ENCODE data around the gene ICOSLG.
"Not testable (repeated sequence)": the region's sequence is repeated elsewhere in the genome, so short reads cannot be mapped to it uniquely, and the experiment has no call there.

Gene ICOSLG

GRCh38 chr21:44207860-44208646, 32.7 kb downstream of the ICOSLG start:
- H3K27ac Mint-ChIP-seq; H3K36me3 Mint-ChIP-seq; H3K4me1 Mint-ChIP-seq; H3K4me3 Mint-ChIP-seq; H3K9me3 Mint-ChIP-seq; DNase-seq (ENCODE audit: low spot score in 2 of 2): not testable (repeated sequence)
- peak; percentile 44 for ATAC-seq

- peak; percentile 82 for ATAC-seq
- H3K36me3 Mint-ChIP-seq; H3K9me3 Mint-ChIP-seq; H3K4me1 Mint-ChIP-seq; DNase-seq (ENCODE audit: low spot score in 2 of 2); H3K4me3 Mint-ChIP-seq; H3K27ac Mint-ChIP-seq: not testable (repeated sequence)
Measured at GRCh38 chr21:44206698-44207676, 33.8 kb downstream of the ICOSLG start.

GRCh38 chr21:44206187-44206586, 34.6 kb downstream of the ICOSLG start:
- not testable (repeated sequence) for ATAC-seq; H3K27ac Mint-ChIP-seq; H3K4me3 Mint-ChIP-seq; H3K36me3 Mint-ChIP-seq; H3K9me3 Mint-ChIP-seq; H3K4me1 Mint-ChIP-seq; DNase-seq (ENCODE audit: low spot score in 2 of 2)

GRCh38 chr21:44202590-44203299, 38.0 kb downstream of the ICOSLG start:
- not testable (repeated sequence) for H3K27ac Mint-ChIP-seq; H3K9me3 Mint-ChIP-seq; ATAC-seq; H3K36me3 Mint-ChIP-seq; H3K4me1 Mint-ChIP-seq; H3K4me3 Mint-ChIP-seq; DNase-seq (ENCODE audit: low spot score in 2 of 2)

GRCh38 chr21:44199997-44200396, 40.7 kb downstream of the ICOSLG start:
- H3K4me3 Mint-ChIP-seq; DNase-seq (ENCODE audit: low spot score in 2 of 2); H3K36me3 Mint-ChIP-seq; H3K9me3 Mint-ChIP-seq; ATAC-seq; H3K27ac Mint-ChIP-seq; H3K4me1 Mint-ChIP-seq: not testable (repeated sequence)

GRCh38 chr21:44199448-44199847, 41.3 kb downstream of the ICOSLG start:
- H3K36me3 Mint-ChIP-seq = no peaks in the 10 kb centered on the region
- H3K27ac Mint-ChIP-seq = no peak overlapping the region
- no peaks in the 10 kb centered on the region for H3K9me3 Mint-ChIP-seq
- no peak overlapping the region for H3K4me3 Mint-ChIP-seq
- no peaks in the 10 kb centered on the region for H3K4me1 Mint-ChIP-seq
- DNase-seq (ENCODE audit: low spot score in 2 of 2) (no peak), ATAC-seq (no peak)

- H3K4me1 Mint-ChIP-seq; H3K4me3 Mint-ChIP-seq; DNase-seq (ENCODE audit: low spot score in 2 of 2); H3K27ac Mint-ChIP-seq; H3K9me3 Mint-ChIP-seq; H3K36me3 Mint-ChIP-seq; ATAC-seq: not testable (repeated sequence)
Measured at GRCh38 chr21:44197156-44197516, 43.6 kb downstream of the ICOSLG start.

- H3K4me1 Mint-ChIP-seq, H3K27ac Mint-ChIP-seq, H3K9me3 Mint-ChIP-seq, H3K36me3 Mint-ChIP-seq, H3K4me3 Mint-ChIP-seq: not testable (repeated sequence)
- DNase-seq (ENCODE audit: low spot score in 2 of 2) (peak in 1 of 2 donors; percentile 61), ATAC-seq (peak; percentile 67)
Measured at GRCh38 chr21:44196212-44197155, 44.3 kb downstream of the ICOSLG start.

GRCh38 chr21:44194888-44195287, 45.9 kb downstream of the ICOSLG start:
- not testable (repeated sequence) for H3K9me3 Mint-ChIP-seq; DNase-seq (ENCODE audit: low spot score in 2 of 2); H3K27ac Mint-ChIP-seq; ATAC-seq; H3K4me1 Mint-ChIP-seq; H3K4me3 Mint-ChIP-seq; H3K36me3 Mint-ChIP-seq

- H3K9me3 Mint-ChIP-seq; DNase-seq (ENCODE audit: low spot score in 2 of 2); H3K4me3 Mint-ChIP-seq; ATAC-seq; H3K36me3 Mint-ChIP-seq; H3K4me1 Mint-ChIP-seq; H3K27ac Mint-ChIP-seq: not testable (repeated sequence)
Measured at GRCh38 chr21:44194451-44194850, 46.3 kb downstream of the ICOSLG start.

GRCh38 chr21:44193108-44193507, 47.6 kb downstream of the ICOSLG start:
- ATAC-seq; H3K4me1 Mint-ChIP-seq; H3K9me3 Mint-ChIP-seq; DNase-seq (ENCODE audit: low spot score in 2 of 2); H3K4me3 Mint-ChIP-seq; H3K27ac Mint-ChIP-seq; H3K36me3 Mint-ChIP-seq: not testable (repeated sequence)

- not testable (repeated sequence) for H3K27ac Mint-ChIP-seq; H3K9me3 Mint-ChIP-seq; DNase-seq (ENCODE audit: low spot score in 2 of 2); H3K36me3 Mint-ChIP-seq; H3K4me1 Mint-ChIP-seq; H3K4me3 Mint-ChIP-seq; ATAC-seq
Measured at GRCh38 chr21:44190349-44191271, 50.1 kb downstream of the ICOSLG start.

GRCh38 chr21:44184862-44185261, 55.9 kb downstream of the ICOSLG start:
- not testable (repeated sequence) for H3K36me3 Mint-ChIP-seq; H3K27ac Mint-ChIP-seq; H3K4me3 Mint-ChIP-seq; H3K4me1 Mint-ChIP-seq; DNase-seq (ENCODE audit: low spot score in 2 of 2); H3K9me3 Mint-ChIP-seq; ATAC-seq

Data from stimulated activated effector memory CD8-positive, alpha-beta T cell treated with anti-CD3 and anti-CD28 coated beads, Interleukin-12 subunit alpha, Interleukin-12 subunit beta, amount 100 ng/mL, for 72 hours (primary cell).